A204.1 (cell line): ENCODE data around the gene CRPPA.

Experiments
- FAIRE-seq: peaks from 2 replicates; lab custom pipeline; 2012; peaks lifted over from hg19 to GRCh38; lab: Jason Lieb, UNC

CRPPA gene

GRCh38 chr7:16422917-16423316 lies 1.6 kb upstream of the CRPPA start:
- FAIRE-seq = no peak

GRCh38 chr7:16422103-16422435 lies 731 bp upstream of the CRPPA start:
- no peak for FAIRE-seq

GRCh38 chr7:16420649-16421332 lies 547 bp downstream of the CRPPA start:
- FAIRE-seq = no peak

GRCh38 chr7:16420329-16420648 lies 1.0 kb downstream of the CRPPA start:
- no peak for FAIRE-seq

GRCh38 chr7:16419859-16420258 lies 1.5 kb downstream of the CRPPA start:
- no peak for FAIRE-seq

- FAIRE-seq = no peak
These were observed 2.2 kb downstream of the CRPPA start for GRCh38 chr7:16419126-16419525.

GRCh38 chr7:16417906-16418305 lies 3.4 kb downstream of the CRPPA start:
- no peak for FAIRE-seq

- no peak for FAIRE-seq
These were observed 4.8 kb downstream of the CRPPA start for GRCh38 chr7:16416289-16417282.

GRCh38 chr7:16412274-16413254 lies 8.8 kb downstream of the CRPPA start:
- FAIRE-seq = no peak

GRCh38 chr7:16411391-16411790 lies 9.9 kb downstream of the CRPPA start:
- no peak for FAIRE-seq

GRCh38 chr7:16409777-16410176 lies 11.6 kb downstream of the CRPPA start:
- no peak for FAIRE-seq

GRCh38 chr7:16404636-16405035 lies 16.7 kb downstream of the CRPPA start:
- no peak for FAIRE-seq

- no peak for FAIRE-seq
These were observed 17.9 kb downstream of the CRPPA start for GRCh38 chr7:16403475-16403874.

- no peak for FAIRE-seq
These were observed 18.4 kb downstream of the CRPPA start for GRCh38 chr7:16402940-16403339.

- FAIRE-seq = no peak
These were observed 19.2 kb downstream of the CRPPA start for GRCh38 chr7:16402091-16402490.

GRCh38 chr7:16400893-16401275 lies 20.5 kb downstream of the CRPPA start:
- no peak for FAIRE-seq

- FAIRE-seq = no peak
These were observed 21.1 kb downstream of the CRPPA start for GRCh38 chr7:16399916-16400892.

GRCh38 chr7:16399265-16399831 lies 22.0 kb downstream of the CRPPA start:
- no peak for FAIRE-seq

GRCh38 chr7:16398146-16399017 lies 23.0 kb downstream of the CRPPA start:
- no peak for FAIRE-seq
